ENCODE data around the gene GPR156.
"Not testable (repeated sequence)": the region's sequence is repeated elsewhere in the genome, so short reads cannot be mapped to it uniquely, and the experiment has no call there.

The GPR156 gene

GRCh38 chr3:120156699-120157098 lies 128.3 kb downstream of the GPR156 start:
- no peak for DNase-seq

GRCh38 chr3:120155694-120156093 lies 129.3 kb downstream of the GPR156 start:
- DNase-seq = not testable (repeated sequence)

GRCh38 chr3:120155108-120155507 lies 129.9 kb downstream of the GPR156 start:
- DNase-seq = no peak

- DNase-seq = no peak
Observed at GRCh38 chr3:120153294-120153693, 131.7 kb downstream of the GPR156 start.

- no peak for DNase-seq
Observed at GRCh38 chr3:120151791-120152190, 133.2 kb downstream of the GPR156 start.

GRCh38 chr3:120148187-120148949 lies 136.7 kb downstream of the GPR156 start:
- DNase-seq = no peak

- DNase-seq = peak; percentile 11
Observed at GRCh38 chr3:120147072-120147871, 137.8 kb downstream of the GPR156 start.

GRCh38 chr3:120145542-120146285 lies 139.3 kb downstream of the GPR156 start:
- no peak for DNase-seq

GRCh38 chr3:120144267-120144666 lies 140.8 kb downstream of the GPR156 start:
- no peak for DNase-seq

GRCh38 chr3:120143676-120144075 lies 141.3 kb downstream of the GPR156 start:
- no peak for DNase-seq

- no peak for DNase-seq
Observed at GRCh38 chr3:120142236-120142635, 142.8 kb downstream of the GPR156 start.

GRCh38 chr3:120140098-120140742 lies 144.8 kb downstream of the GPR156 start:
- DNase-seq = no peak

- no peak for DNase-seq
Observed at GRCh38 chr3:120139140-120139539, 145.9 kb downstream of the GPR156 start.

GRCh38 chr3:120137548-120137947 lies 147.5 kb downstream of the GPR156 start:
- DNase-seq = no peak

- no peak for DNase-seq
Observed at GRCh38 chr3:120130656-120131055, 154.4 kb downstream of the GPR156 start.

GRCh38 chr3:120129718-120130513 lies 155.1 kb downstream of the GPR156 start:
- no peak for DNase-seq

- DNase-seq = no peak
Observed at GRCh38 chr3:120129051-120129450, 156.0 kb downstream of the GPR156 start.

- DNase-seq = no peak
Observed at GRCh38 chr3:120125992-120126391, 159.0 kb downstream of the GPR156 start.

- no peak for DNase-seq
Observed at GRCh38 chr3:120119846-120120510, 165.0 kb downstream of the GPR156 start.

Data from NCI-H1092 (cell line).